BLaER1 (cell line): Measurements from ENCODE around the gene TMCC2.
"Not testable (repeated sequence)": the region's sequence is repeated elsewhere in the genome, so short reads cannot be mapped to it uniquely, and the experiment has no call there.

Source experiments
- H3K27ac ChIP-seq: shearing (Covaris generic); formaldehyde crosslinking; 2 replicates; pipeline ENCODE4 v1.8.1; 2022
- H3K27me3 ChIP-seq: shearing (Covaris generic); formaldehyde crosslinking; 2 replicates; pipeline ENCODE4 v1.8.1; 2022
- H3K36me3 ChIP-seq: shearing (Covaris generic); formaldehyde crosslinking; 2 replicates; pipeline ENCODE4 v1.8.1; 2022
- H3K4me1 ChIP-seq: shearing (Covaris generic); formaldehyde crosslinking; 2 replicates; pipeline ENCODE4 v1.8.1; 2022
- H3K4me2 ChIP-seq: shearing (Covaris generic); formaldehyde crosslinking; 2 replicates; pipeline ENCODE4 v1.8.1; 2022
- H3K4me3 ChIP-seq: shearing (Covaris generic); formaldehyde crosslinking; 2 replicates; pipeline ENCODE4 v1.8.1; 2022
- H3K9ac ChIP-seq: shearing (Covaris generic); formaldehyde crosslinking; 2 replicates; pipeline ENCODE4 v1.8.1; 2022
- H3K9me3 ChIP-seq: shearing (Covaris generic); formaldehyde crosslinking; 2 replicates; pipeline ENCODE4 v1.8.1; 2022
- H4K20me1 ChIP-seq: shearing (Covaris generic); formaldehyde crosslinking; 2 replicates; pipeline ENCODE4 v1.8.1; 2022
- Cebpa-rat ChIP-seq: shearing (Covaris generic); IDR thresholded peaks from 2 replicates; pipeline ENCODE4 v1.8.1; 2022

The TMCC2 gene, protein sequence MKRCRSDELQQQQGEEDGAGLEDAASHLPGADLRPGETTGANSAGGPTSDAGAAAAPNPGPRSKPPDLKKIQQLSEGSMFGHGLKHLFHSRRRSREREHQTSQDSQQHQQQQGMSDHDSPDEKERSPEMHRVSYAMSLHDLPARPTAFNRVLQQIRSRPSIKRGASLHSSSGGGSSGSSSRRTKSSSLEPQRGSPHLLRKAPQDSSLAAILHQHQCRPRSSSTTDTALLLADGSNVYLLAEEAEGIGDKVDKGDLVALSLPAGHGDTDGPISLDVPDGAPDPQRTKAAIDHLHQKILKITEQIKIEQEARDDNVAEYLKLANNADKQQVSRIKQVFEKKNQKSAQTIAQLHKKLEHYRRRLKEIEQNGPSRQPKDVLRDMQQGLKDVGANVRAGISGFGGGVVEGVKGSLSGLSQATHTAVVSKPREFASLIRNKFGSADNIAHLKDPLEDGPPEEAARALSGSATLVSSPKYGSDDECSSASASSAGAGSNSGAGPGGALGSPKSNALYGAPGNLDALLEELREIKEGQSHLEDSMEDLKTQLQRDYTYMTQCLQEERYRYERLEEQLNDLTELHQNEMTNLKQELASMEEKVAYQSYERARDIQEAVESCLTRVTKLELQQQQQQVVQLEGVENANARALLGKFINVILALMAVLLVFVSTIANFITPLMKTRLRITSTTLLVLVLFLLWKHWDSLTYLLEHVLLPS

GRCh38 chr1:205227584-205228013, at the start of gene TMCC2:
TMCC2 (plus strand) TSS chr1:205227946; CDS start chr1:205228565, 619 bp downstream.
- H3K27ac ChIP-seq: no peak within 1 kb of the TSS
- H3K9ac ChIP-seq: peak within 1 kb of the TSS; percentile 60; the same call in 1 of the 2 replicates
- H3K36me3 ChIP-seq: no peaks in the 10 kb centered on the region
- H3K4me2 ChIP-seq: peak within 1 kb of the TSS; percentile 94
- no peak for TF ChIP-seq Cebpa-rat
- no peaks in the 10 kb centered on the region for H3K9me3 ChIP-seq
- H3K4me3 ChIP-seq: peak within 1 kb of the TSS; percentile 77
- H3K27me3 ChIP-seq: peaks cover 56% of the 10 kb centered on the region
- H4K20me1 ChIP-seq: peaks cover 15% of the 10 kb centered on the region; the same call in 1 of the 2 replicates
- H3K4me1 ChIP-seq: peaks cover 32% of the 10 kb centered on the region

DNA sequence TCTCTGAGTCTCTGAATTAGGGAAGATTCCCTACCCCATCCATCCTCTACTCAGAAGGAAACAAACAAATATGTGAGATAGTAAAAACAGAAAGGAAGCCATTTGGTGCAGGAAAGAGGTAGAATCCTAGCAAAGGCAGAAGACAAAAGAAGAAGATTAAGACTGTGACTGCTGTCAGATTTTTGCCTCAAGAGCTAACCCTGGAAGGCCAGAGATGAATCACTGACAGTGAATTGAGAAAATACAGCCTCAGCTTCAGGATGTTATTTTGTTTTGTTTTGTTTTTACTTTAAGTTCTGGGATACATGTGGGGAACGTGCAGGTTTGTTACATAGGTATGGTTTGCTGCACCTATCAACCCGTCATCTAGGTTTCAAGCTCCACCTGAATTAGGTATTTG, 47.9 kb upstream of the TMCC2 start:
- H3K4me1 ChIP-seq: peaks cover 19% of the 10 kb centered on the region
- no peak overlapping the region for H3K4me2 ChIP-seq
- H3K27me3 ChIP-seq: no peaks in the 10 kb centered on the region
- no peaks in the 10 kb centered on the region for H3K9me3 ChIP-seq
- H3K4me3 ChIP-seq: no peak overlapping the region
- peaks cover 20% of the 10 kb centered on the region; the same call in 1 of the 2 replicates for H3K36me3 ChIP-seq
- peaks cover 47% of the 10 kb centered on the region for H4K20me1 ChIP-seq
- H3K27ac ChIP-seq: no peak overlapping the region
- H3K9ac ChIP-seq: no peak overlapping the region
- TF ChIP-seq Cebpa-rat: no peak

GRCh38 chr1:205180331-205180730, 47.4 kb upstream of the TMCC2 start:
- not testable (repeated sequence) for H3K27me3 ChIP-seq, H3K9me3 ChIP-seq, H3K9ac ChIP-seq, H3K4me3 ChIP-seq, H3K4me2 ChIP-seq, H3K27ac ChIP-seq
- Histone ChIP-seq H3K36me3 (peaks cover 15% of the 10 kb centered on the region; the same call in 1 of the 2 replicates), H4K20me1 (peaks cover 52% of the 10 kb centered on the region), H3K4me1 (peaks cover 19% of the 10 kb centered on the region)

DNA sequence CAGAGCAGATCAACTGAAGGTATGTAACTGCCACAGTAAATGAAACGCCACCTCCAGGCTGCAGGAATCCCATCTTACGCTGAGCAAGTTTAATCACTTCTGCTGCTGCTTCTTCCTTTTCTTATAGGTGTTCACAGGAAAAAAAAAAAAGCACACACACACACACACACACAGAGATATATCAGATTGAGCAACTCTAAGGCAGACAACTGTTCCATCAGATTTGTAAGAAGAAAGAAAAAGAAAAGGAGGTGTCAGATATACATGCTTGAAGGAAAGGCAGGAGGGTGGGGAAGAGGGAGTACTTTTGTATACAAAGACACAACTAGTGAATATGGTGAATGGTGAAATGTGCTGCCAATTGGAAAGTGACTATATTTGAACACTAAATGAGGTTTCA, 44.8 kb upstream of the TMCC2 start:
- peak overlapping the region; percentile 59 for H3K4me2 ChIP-seq
- no peak overlapping the region for H3K27ac ChIP-seq
- H3K36me3 ChIP-seq: peaks cover 8% of the 10 kb centered on the region
- H3K9ac ChIP-seq: no peak overlapping the region
- no peak for TF ChIP-seq Cebpa-rat
- peaks cover 33% of the 10 kb centered on the region for H3K4me1 ChIP-seq
- H3K27me3 ChIP-seq: no peaks in the 10 kb centered on the region
- H4K20me1 ChIP-seq: peaks cover 71% of the 10 kb centered on the region
- no peaks in the 10 kb centered on the region for H3K9me3 ChIP-seq
- H3K4me3 ChIP-seq: no peak overlapping the region

DNA sequence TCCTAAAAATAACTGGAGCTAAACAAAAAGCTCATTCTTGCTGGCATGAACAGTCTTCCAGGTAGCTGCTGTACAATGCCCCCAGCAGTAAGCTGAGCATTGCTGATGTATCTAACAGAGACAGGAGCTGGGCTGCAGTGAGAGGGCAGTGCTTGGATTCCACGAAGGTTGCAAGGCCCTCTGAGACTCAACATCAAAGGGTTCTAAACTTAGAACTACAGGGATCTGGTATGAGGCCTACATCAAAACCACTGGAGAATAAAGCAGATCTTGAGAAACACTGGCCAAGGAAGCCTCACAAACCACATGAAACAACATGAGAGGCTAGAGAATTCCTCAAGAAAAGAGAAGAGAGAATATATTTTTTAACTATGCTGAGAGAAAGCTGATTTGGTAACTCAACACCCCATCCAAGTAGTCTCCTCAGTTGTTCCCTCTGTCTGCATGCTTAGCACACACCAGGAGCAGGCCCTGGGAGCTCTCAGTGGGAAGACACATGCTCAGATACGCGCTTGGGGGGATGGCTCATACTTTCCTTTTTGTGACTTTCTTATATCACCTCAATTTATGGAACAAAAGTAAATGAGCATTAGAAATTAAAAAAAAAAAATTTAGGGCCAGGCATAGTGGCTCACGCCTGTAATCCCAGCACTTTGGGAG, 43.9 kb upstream of the TMCC2 start:
- Histone ChIP-seq H3K36me3 (peaks cover 8% of the 10 kb centered on the region), H3K4me3 (no peak overlapping the region), H3K4me1 (peaks cover 33% of the 10 kb centered on the region), H3K9ac (peak overlapping the region; percentile 13; the same call in 1 of the 2 replicates), H4K20me1 (peaks cover 77% of the 10 kb centered on the region), H3K27ac (no peak overlapping the region), H3K4me2 (peak overlapping the region; percentile 59), H3K9me3 (no peaks in the 10 kb centered on the region), H3K27me3 (no peaks in the 10 kb centered on the region)
- TF ChIP-seq Cebpa-rat: no peak

DNA sequence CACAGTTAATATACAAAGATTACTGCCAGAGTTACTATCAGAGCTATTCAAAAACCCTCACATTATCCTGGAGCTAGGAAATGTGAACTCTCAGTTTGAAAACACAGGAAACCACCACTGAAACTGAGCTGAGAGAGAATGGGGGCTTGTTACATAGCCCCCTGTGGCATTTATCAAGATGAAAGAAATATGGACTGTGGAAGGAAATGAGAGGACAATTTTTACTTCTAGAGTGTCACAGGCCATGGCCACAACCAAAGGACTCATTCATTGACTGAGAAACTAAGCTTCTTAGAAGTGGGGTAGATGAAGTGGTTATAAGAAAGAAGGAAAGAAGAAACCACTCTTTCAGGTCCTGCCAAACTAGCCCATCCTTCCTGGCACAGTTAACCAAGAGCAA, 41.6 kb upstream of the TMCC2 start:
- Histone ChIP-seq H3K27me3 (no peaks in the 10 kb centered on the region), H3K4me1 (peaks cover 33% of the 10 kb centered on the region), H3K27ac (no peak overlapping the region), H3K9ac (no peak overlapping the region), H3K4me3 (no peak overlapping the region), H3K4me2 (no peak overlapping the region), H3K36me3 (peaks cover 4% of the 10 kb centered on the region), H4K20me1 (peaks cover 97% of the 10 kb centered on the region), H3K9me3 (no peaks in the 10 kb centered on the region)
- no peak for TF ChIP-seq Cebpa-rat

DNA sequence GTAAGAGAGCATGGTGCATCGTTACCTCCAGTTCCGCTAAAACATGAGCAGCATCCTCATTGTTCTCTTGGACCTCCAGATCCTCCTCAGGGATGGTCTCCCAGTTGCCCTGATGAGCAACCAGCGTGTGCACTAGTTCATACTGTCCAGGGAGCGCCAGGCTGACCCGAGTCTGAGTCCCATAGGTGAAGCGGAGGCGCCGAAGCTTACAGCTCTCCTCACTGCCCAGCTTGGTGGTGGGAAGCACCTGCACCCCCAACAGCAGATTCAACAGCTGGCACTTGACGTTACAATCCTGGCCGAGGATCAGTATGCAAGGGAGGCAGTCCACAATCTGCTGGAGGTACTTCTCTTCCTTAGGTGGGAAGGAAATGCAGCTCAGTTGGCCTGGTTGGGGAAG, 40.3 kb upstream of the TMCC2 start:
- H3K4me1 ChIP-seq: peaks cover 33% of the 10 kb centered on the region

GRCh38 chr1:205188098-205188497, 39.6 kb upstream of the TMCC2 start:
- H3K9ac ChIP-seq: no peak overlapping the region
- no peak overlapping the region for H3K4me2 ChIP-seq
- H3K9me3 ChIP-seq: no peaks in the 10 kb centered on the region
- no peaks in the 10 kb centered on the region; the same call in none of the 2 replicates for H3K36me3 ChIP-seq
- no peak overlapping the region for H3K27ac ChIP-seq
- H3K4me1 ChIP-seq: peaks cover 30% of the 10 kb centered on the region
- H4K20me1 ChIP-seq: peaks cover 100% of the 10 kb centered on the region
- H3K4me3 ChIP-seq: no peak overlapping the region
- no peak for TF ChIP-seq Cebpa-rat
- H3K27me3 ChIP-seq: no peaks in the 10 kb centered on the region

More for the DNA sequence above, 40.3 kb upstream of the TMCC2 start:
- H3K4me2 ChIP-seq: no peak overlapping the region
- H3K9ac ChIP-seq: no peak overlapping the region
- TF ChIP-seq Cebpa-rat: no peak
- no peak overlapping the region for H3K27ac ChIP-seq
- H3K27me3 ChIP-seq: no peaks in the 10 kb centered on the region
- H3K9me3 ChIP-seq: no peaks in the 10 kb centered on the region
- peaks cover 4% of the 10 kb centered on the region for H3K36me3 ChIP-seq
- H4K20me1 ChIP-seq: peaks cover 100% of the 10 kb centered on the region
- H3K4me3 ChIP-seq: no peak overlapping the region

DNA sequence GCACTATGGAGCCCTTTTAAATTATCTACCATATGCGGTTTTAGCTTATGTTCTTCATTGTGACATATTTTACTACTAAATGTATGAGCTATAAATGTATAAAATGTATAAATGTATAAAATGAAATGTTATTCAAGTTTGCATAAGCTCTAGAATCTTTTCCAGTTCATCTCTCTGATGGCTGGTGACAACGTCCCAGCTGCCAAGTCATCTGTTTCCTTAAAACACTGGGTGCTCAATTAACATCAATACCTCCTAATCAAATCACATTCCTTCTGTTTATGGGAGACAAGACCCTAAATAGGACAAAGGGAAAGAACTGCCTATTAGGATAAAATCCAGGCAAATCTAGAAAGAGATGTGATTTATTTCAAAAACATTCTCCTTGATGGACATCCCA, 39.1 kb upstream of the TMCC2 start:
- no peak for TF ChIP-seq Cebpa-rat
- Histone ChIP-seq H4K20me1 (peaks cover 100% of the 10 kb centered on the region), H3K4me2 (no peak overlapping the region), H3K9ac (no peak overlapping the region), H3K36me3 (no peaks in the 10 kb centered on the region; the same call in none of the 2 replicates), H3K27me3 (no peaks in the 10 kb centered on the region), H3K4me1 (peaks cover 25% of the 10 kb centered on the region), H3K27ac (no peak overlapping the region), H3K9me3 (no peaks in the 10 kb centered on the region), H3K4me3 (no peak overlapping the region)
